ENCODE data around the gene DPEP2. TPM values are rescaled to one million over a fixed set of nuclear protein-coding genes. Genes with fewer than 3 reads are reported as not detected.

Gene DPEP2
- total and polyA plus RNA-seq, 2 of the 13 experiments (the other 11 are each of a cell fraction or from before 2014, with no cell fraction given): 0.18 TPM; not detected in 1

DNA sequence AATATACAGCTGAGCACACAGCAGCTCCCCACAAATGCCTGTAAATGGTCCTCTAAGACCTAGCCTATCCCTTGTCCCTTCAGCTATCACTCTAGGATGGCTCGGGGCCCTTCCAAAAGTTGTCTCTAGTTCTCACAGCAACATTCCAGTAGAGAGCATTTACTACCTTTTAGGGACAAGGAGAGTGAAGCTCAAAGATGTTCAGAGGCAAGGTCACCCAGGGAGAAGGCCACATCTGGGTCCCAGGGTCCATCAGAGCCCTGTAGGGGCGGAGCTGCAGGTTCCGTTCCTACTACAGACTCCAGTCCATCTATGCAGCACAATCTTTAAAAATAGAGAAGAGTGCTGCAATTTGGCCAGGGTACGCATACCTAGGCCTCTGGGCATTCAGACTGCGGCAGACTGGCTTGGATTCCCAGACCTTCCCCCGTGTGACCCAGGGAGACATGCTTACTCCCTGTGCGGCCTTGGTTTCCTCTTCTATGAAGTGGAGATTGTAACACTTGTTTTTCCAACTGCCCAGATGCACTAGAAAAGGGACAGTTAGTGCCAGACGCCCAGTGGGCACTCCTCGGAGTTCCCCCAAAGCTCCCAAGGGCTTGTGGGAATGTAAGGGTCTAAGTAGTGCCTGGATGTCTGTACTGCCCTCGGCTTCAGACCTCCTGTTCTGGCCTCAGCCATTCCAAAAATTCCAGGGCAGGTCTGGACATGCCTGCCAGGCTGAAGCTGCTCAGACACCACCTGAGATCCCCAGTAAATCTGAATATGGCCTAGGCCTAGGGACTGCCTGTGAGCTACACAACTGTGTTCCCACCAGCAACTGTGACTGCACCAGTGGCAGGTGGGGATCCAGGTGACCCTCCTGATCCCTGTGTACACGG, 33.4 kb downstream of the DPEP2 start (continued):
- TF ChIP-seq ZFP36L1 (CRISPR knock-in tag; IDR thresholded peaks at IDR 0.05) (no peak), ZNF614 (CRISPR knock-in tag; IDR thresholded peaks at IDR 0.05; ENCODE audit: borderline replicate concordance) (no peak), KAT2B (IDR thresholded peaks at IDR 0.05; ENCODE audit: borderline replicate concordance, low read depth, low read length) (no peak), ZNF143 (CRISPR knock-in tag; IDR thresholded peaks at IDR 0.05) (no peak; the same call in 1 of the 2 replicates), ZNF790 (CRISPR knock-in tag; IDR thresholded peaks at IDR 0.05; ENCODE audit: borderline replicate concordance) (no peak), HNF4A (CRISPR knock-in tag; IDR thresholded peaks at IDR 0.05) (peak; percentile 54), ZNF274 (CRISPR knock-in tag; IDR thresholded peaks at IDR 0.05) (no peak), ZNF766 (CRISPR knock-in tag; IDR thresholded peaks at IDR 0.05; ENCODE audit: borderline replicate concordance) (no peak), GTF3A (CRISPR knock-in tag; conservative IDR thresholded peaks at IDR 0.05) (0 out of 2 replicates have a peak, but pooled peaks have one; percentile 25), KAT8 (CRISPR knock-in tag; IDR thresholded peaks at IDR 0.05) (no peak), NAIF1 (CRISPR knock-in tag; IDR thresholded peaks at IDR 0.05; ENCODE audit: borderline replicate concordance) (no peak), FOXA1 (IDR thresholded peaks at IDR 0.05) (no peak), FOXA1 (CRISPR knock-in tag; IDR thresholded peaks at IDR 0.05) (no peak), RARA (CRISPR knock-in tag; IDR thresholded peaks at IDR 0.05) (0 out of 2 replicates have a peak, but pooled peaks have one; percentile 12), ZNF792 (CRISPR knock-in tag; IDR thresholded peaks at IDR 0.05) (no peak), TMF1 (CRISPR knock-in tag; IDR thresholded peaks at IDR 0.05; ENCODE audit: low read depth) (no peak), KLF11 (CRISPR knock-in tag; IDR thresholded peaks at IDR 0.05) (0 out of 2 replicates have a peak, but pooled peaks have one; percentile 53), SRSF1 (optimal IDR thresholded peaks at IDR 0.05; ENCODE audit: low read depth, low read length) (peak; percentile 49), SMARCE1 (IDR thresholded peaks at IDR 0.05; ENCODE audit: borderline replicate concordance) (no peak), STAG1 (CRISPR knock-in tag; IDR thresholded peaks at IDR 0.05) (no peak), KDM4B (CRISPR knock-in tag; IDR thresholded peaks at IDR 0.05) (no peak), HMG20A (CRISPR knock-in tag; IDR thresholded peaks at IDR 0.05; ENCODE audit: borderline replicate concordance) (no peak), MEIS2 (CRISPR knock-in tag; IDR thresholded peaks at IDR 0.05) (0 out of 2 replicates have a peak, but pooled peaks have one; percentile 30)
- TF ChIP-seq, protein P1, sequence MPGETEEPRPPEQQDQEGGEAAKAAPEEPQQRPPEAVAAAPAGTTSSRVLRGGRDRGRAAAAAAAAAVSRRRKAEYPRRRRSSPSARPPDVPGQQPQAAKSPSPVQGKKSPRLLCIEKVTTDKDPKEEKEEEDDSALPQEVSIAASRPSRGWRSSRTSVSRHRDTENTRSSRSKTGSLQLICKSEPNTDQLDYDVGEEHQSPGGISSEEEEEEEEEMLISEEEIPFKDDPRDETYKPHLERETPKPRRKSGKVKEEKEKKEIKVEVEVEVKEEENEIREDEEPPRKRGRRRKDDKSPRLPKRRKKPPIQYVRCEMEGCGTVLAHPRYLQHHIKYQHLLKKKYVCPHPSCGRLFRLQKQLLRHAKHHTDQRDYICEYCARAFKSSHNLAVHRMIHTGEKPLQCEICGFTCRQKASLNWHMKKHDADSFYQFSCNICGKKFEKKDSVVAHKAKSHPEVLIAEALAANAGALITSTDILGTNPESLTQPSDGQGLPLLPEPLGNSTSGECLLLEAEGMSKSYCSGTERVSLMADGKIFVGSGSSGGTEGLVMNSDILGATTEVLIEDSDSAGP (CRISPR knock-in tag; IDR thresholded peaks at IDR 0.05; ENCODE audit: borderline replicate concordance): 0 out of 2 replicates have a peak, but pooled peaks have one; percentile 10
- TF ChIP-seq, protein P2, sequence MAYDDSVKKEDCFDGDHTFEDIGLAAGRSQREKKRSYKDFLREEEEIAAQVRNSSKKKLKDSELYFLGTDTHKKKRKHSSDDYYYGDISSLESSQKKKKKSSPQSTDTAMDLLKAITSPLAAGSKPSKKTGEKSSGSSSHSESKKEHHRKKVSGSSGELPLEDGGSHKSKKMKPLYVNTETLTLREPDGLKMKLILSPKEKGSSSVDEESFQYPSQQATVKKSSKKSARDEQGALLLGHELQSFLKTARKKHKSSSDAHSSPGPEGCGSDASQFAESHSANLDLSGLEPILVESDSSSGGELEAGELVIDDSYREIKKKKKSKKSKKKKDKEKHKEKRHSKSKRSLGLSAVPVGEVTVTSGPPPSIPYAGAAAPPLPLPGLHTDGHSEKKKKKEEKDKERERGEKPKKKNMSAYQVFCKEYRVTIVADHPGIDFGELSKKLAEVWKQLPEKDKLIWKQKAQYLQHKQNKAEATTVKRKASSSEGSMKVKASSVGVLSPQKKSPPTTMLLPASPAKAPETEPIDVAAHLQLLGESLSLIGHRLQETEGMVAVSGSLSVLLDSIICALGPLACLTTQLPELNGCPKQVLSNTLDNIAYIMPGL (CRISPR knock-in tag; IDR thresholded peaks at IDR 0.05; ENCODE audit: borderline replicate concordance in 1 of 2, low read depth in 1 of 2): no peak; a peak in 1 of 4 replicates
- TF ChIP-seq, protein P3, sequence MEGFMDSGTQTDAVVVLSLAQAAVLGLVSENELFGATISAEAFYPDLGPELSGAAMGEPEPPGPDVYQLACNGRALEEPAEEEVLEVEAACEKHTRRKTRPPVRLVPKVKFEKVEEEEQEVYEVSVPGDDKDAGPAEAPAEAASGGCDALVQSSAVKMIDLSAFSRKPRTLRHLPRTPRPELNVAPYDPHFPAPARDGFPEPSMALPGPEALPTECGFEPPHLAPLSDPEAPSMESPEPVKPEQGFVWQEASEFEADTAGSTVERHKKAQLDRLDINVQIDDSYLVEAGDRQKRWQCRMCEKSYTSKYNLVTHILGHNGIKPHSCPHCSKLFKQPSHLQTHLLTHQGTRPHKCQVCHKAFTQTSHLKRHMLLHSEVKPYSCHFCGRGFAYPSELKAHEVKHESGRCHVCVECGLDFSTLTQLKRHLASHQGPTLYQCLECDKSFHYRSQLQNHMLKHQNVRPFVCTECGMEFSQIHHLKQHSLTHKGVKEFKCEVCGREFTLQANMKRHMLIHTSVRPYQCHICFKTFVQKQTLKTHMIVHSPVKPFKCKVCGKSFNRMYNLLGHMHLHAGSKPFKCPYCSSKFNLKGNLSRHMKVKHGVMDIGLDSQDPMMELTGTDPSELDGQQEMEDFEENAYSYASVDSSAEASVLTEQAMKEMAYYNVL (CRISPR knock-in tag; IDR thresholded peaks at IDR 0.05; ENCODE audit: borderline replicate concordance): no peak

Data from HepG2 (cell line).